Fibroblast of the conjunctiva (primary cell): ENCODE measurements around the gene ZFP37.
"Not testable (repeated sequence)": the region's sequence is repeated elsewhere in the genome, so short reads cannot be mapped to it uniquely, and the experiment has no call there.

ENCODE experiments used
- DNase-seq: peaks from one replicate; pipeline ENCODE4 v3.0.0-alpha.2; 2010; ENCODE audit warnings: low read depth

Gene ZFP37

GRCh38 chr9:113056191-113057106 is at the start of gene ZFP37:
Gene ZFP37 (minus strand): TSS chr9:113056724. CDS start chr9:113056688, 36 bp downstream.
- DNase-seq: peak; percentile 97

GRCh38 chr9:113105345-113105744 is 48.8 kb upstream of the ZFP37 start:
- DNase-seq: not testable (repeated sequence)

GRCh38 chr9:113095561-113095960 is 39.0 kb upstream of the ZFP37 start:
- DNase-seq: no peak

GRCh38 chr9:113089924-113090323 is 33.4 kb upstream of the ZFP37 start:
- DNase-seq: not testable (repeated sequence)

GRCh38 chr9:113089143-113089505 is 32.6 kb upstream of the ZFP37 start:
- not testable (repeated sequence) for DNase-seq

- DNase-seq: not testable (repeated sequence)
Measured at GRCh38 chr9:113088456-113089142, 32.1 kb upstream of the ZFP37 start.

- DNase-seq: not testable (repeated sequence)
Measured at GRCh38 chr9:113062932-113063310, 6.4 kb upstream of the ZFP37 start.

GRCh38 chr9:113062256-113062931 is 5.9 kb upstream of the ZFP37 start:
- not testable (repeated sequence) for DNase-seq

GRCh38 chr9:113061072-113061850 is 4.7 kb upstream of the ZFP37 start:
- DNase-seq: not testable (repeated sequence)

GRCh38 chr9:113059581-113060284 is 3.2 kb upstream of the ZFP37 start:
- not testable (repeated sequence) for DNase-seq

GRCh38 chr9:113057193-113057592 is 669 bp upstream of the ZFP37 start:
- no peak for DNase-seq

- no peak for DNase-seq
Measured at GRCh38 chr9:113042884-113043657, 13.5 kb downstream of the ZFP37 start.

GRCh38 chr9:113026200-113026599 is 30.3 kb downstream of the ZFP37 start:
- no peak for DNase-seq

GRCh38 chr9:113018247-113018646 is 38.3 kb downstream of the ZFP37 start:
- DNase-seq: no peak

- DNase-seq: no peak
Measured at GRCh38 chr9:113012492-113012891, 44.0 kb downstream of the ZFP37 start.

- peak; percentile 60 for DNase-seq
Measured at GRCh38 chr9:113011911-113012381, 44.6 kb downstream of the ZFP37 start, which contains the start of gene ZNF883. Gene ZNF883 (minus strand): TSS chr9:113012192.

GRCh38 chr9:113005777-113006176 is 50.7 kb downstream of the ZFP37 start:
- DNase-seq: no peak

- no peak for DNase-seq
Measured at GRCh38 chr9:112997236-112997941, 59.1 kb downstream of the ZFP37 start.
